Caco-2 (cell line): ENCODE data around the gene ERBB4. TPM values are rescaled to one million over a fixed set of nuclear protein-coding genes. Genes with fewer than 3 reads are reported as not detected.

Experiments
- BruUV-seq: library from RNA; stranded (reverse); fragments of 400-500 nt; replicated peaks from 2 replicates; lab custom pipeline; 2021; lab: Mats Ljungman, UMichigan
- CTCF ChIA-PET: fragments of 300-600 bp; sonication (Branson Sonifier 250); formaldehyde crosslinking; loops from one replicate; lab custom pipeline; 2022; ENCODE audit warnings: antibody characterized with exemption; lab: Charles Lee
- POLR2A ChIA-PET: fragments of 300-600 bp; sonication (Branson Sonifier 250); formaldehyde crosslinking; loops from one replicate; lab custom pipeline; 2022; ENCODE audit warnings: antibody characterized with exemption; lab: Charles Lee
- DNase-seq, 2 experiments: peaks; one replicate each; pipeline versions ENCODE4 v3.0.0 to v3.0.0-alpha.2; 2020 to 2022
- H3K27me3 ChIP-seq: replicated peaks from 2 replicates; pipeline ENCODE4 v1.6.0; 2011; ENCODE audit warnings: low read length; ENCODE audit not compliant: control insufficient read depth, insufficient read depth
- H3K36me3 ChIP-seq: 2 replicates; pipeline ENCODE4 v1.5.1; 2011; ENCODE audit warnings: low read length; ENCODE audit not compliant: control insufficient read depth, insufficient read depth
- H3K4me1 ChIP-seq: fragments of 250-450 bp; sonication (Bioruptor Pico); 2 replicates; pipeline ENCODE4 v1.5.1; 2020; ENCODE audit warnings: mild to moderate bottlenecking
- H3K4me3 ChIP-seq: 2 replicates; pipeline ENCODE4 v1.5.1; 2011; ENCODE audit warnings: low read depth, mild to moderate bottlenecking, control low read depth, low read length
- H3K9me3 ChIP-seq: fragments of 250-450 bp; sonication (Bioruptor Pico); 2 replicates; pipeline ENCODE4 v1.5.1; 2020; ENCODE audit warnings: mild to moderate bottlenecking, moderate library complexity
- H3K27ac Mint-ChIP-seq: one replicate; pipeline ENCODE4 v1.8.0; 2022; ENCODE audit warnings: mixed read lengths; ENCODE audit not compliant: unreplicated experiment
- H3K27me3 Mint-ChIP-seq: one replicate; pipeline ENCODE4 v1.8.0; 2022; ENCODE audit warnings: mixed read lengths; ENCODE audit not compliant: insufficient read depth, unreplicated experiment
- H3K36me3 Mint-ChIP-seq: one replicate; pipeline ENCODE4 v1.8.0; 2022; ENCODE audit warnings: mild to moderate bottlenecking, mixed read lengths; ENCODE audit not compliant: insufficient read depth, unreplicated experiment
- H3K4me1 Mint-ChIP-seq: one replicate; pipeline ENCODE4 v1.8.0; 2022; ENCODE audit warnings: low read depth, mixed read lengths; ENCODE audit not compliant: unreplicated experiment
- H3K4me3 Mint-ChIP-seq: one replicate; pipeline ENCODE4 v1.8.0; 2022; ENCODE audit warnings: mild to moderate bottlenecking, moderate library complexity, mixed read lengths; ENCODE audit not compliant: unreplicated experiment
- H3K9me3 Mint-ChIP-seq: one replicate; pipeline ENCODE4 v1.8.0; 2022; ENCODE audit warnings: mixed read lengths; ENCODE audit not compliant: unreplicated experiment
- intact Hi-C: fragments of 100-400 bp; cut with micrococcal nuclease; formaldehyde crosslinking; loops from one replicate; pipeline ENCODE4 v1.10.0; 2022; ENCODE audit not compliant: unreplicated experiment
- total RNA-seq: library from RNA; stranded (reverse); gene quantifications from 2 replicates; pipeline ENCODE4 v1.2.3, GENCODE V29; 2022
- TF ChIP-seq, protein P1 (sequence below), 2 experiments: fragments of 200-600 bp in 1 of 2; IDR thresholded peaks; 1 replicate in 1 of 2; 2 replicates in 1 of 2; pipeline versions ENCODE4 v1.5.1 to v1.8.0; 2011 to 2022; ENCODE audit warnings: antibody characterized with exemption in 1 of 2, control low read depth in 1 of 2, inconsistent platforms in 1 of 2, low read depth in 1 of 2, low read length in 1 of 2, mild to moderate bottlenecking in 1 of 2, moderate library complexity in 1 of 2; ENCODE audit not compliant: insufficient read depth in 1 of 2, severe bottlenecking in 1 of 2, unreplicated experiment in 1 of 2

ERBB4 gene
- total RNA-seq, 1 experiment from 2014 or later = not detected

DNA sequence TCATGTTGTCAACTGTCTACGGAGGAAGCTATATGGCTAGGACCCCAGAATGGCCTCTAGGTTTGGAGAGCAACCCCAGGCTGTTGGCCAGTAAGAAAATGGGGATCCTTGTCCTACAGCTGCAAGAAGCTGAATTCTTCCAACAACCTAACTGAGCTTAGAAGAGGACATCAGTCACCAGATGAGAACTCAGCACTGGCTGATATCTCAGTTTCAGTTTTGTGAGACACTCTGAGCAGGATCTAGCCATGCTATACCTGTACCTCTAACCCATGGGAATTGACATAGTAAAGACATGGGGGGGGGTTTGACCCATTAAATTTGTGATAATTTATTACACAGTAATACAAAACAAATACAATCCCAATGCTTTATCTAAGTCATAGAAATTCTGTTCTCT is 312.5 kb downstream of the ERBB4 start:
- H3K27me3 Mint-ChIP-seq = peaks cover 3% of the 10 kb centered on the region
- Histone ChIP-seq H3K4me1 (no peaks in the 10 kb centered on the region), H3K9me3 (no peaks in the 10 kb centered on the region), H3K36me3 (no peaks in the 10 kb centered on the region), H3K27me3 (no peaks in the 10 kb centered on the region), H3K4me3 (no peak overlapping the region)
- ChIA-PET POLR2A (no interaction called here), CTCF (no interaction called here)
- H3K27ac Mint-ChIP-seq = no peak overlapping the region
- no peak for DNase-seq
- TF ChIP-seq, protein P1, sequence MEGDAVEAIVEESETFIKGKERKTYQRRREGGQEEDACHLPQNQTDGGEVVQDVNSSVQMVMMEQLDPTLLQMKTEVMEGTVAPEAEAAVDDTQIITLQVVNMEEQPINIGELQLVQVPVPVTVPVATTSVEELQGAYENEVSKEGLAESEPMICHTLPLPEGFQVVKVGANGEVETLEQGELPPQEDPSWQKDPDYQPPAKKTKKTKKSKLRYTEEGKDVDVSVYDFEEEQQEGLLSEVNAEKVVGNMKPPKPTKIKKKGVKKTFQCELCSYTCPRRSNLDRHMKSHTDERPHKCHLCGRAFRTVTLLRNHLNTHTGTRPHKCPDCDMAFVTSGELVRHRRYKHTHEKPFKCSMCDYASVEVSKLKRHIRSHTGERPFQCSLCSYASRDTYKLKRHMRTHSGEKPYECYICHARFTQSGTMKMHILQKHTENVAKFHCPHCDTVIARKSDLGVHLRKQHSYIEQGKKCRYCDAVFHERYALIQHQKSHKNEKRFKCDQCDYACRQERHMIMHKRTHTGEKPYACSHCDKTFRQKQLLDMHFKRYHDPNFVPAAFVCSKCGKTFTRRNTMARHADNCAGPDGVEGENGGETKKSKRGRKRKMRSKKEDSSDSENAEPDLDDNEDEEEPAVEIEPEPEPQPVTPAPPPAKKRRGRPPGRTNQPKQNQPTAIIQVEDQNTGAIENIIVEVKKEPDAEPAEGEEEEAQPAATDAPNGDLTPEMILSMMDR (IDR thresholded peaks at IDR 0.05; ENCODE audit: insufficient read depth in 1 of 2, low read depth in 1 of 2, low read length in 1 of 2, severe bottlenecking in 1 of 2, unreplicated experiment in 1 of 2) = no peak
- intact Hi-C loops = no loop called here
- no peak overlapping the region for H3K4me3 Mint-ChIP-seq
- H3K4me1 Mint-ChIP-seq = no peaks in the 10 kb centered on the region
- no peaks in the 10 kb centered on the region for H3K36me3 Mint-ChIP-seq
- H3K9me3 Mint-ChIP-seq = no peaks in the 10 kb centered on the region
- no TSS peak for BruUV-seq

DNA sequence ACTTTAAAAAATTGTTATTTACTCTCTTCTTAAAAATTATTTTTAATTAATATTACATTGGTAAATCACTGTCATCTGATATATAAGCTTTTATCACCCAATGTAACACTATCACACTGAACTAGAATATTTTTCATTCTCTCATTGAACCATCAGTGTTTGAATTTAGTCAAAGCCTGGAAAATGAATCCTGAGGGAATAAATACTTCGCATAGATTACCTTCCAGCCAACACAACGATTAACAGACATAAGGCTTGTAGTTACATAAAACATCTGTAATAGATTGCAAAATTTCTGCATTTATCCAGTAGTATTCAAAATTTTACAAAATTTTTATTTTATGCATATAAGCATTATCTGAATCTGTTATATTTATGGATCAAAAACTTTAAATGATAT is 314.9 kb downstream of the ERBB4 start:
- H3K36me3 ChIP-seq = no peaks in the 10 kb centered on the region
- H3K27me3 ChIP-seq = no peaks in the 10 kb centered on the region
- Mint-ChIP-seq H3K9me3 (no peaks in the 10 kb centered on the region), H3K4me1 (no peaks in the 10 kb centered on the region), H3K27ac (no peak overlapping the region), H3K27me3 (no peaks in the 10 kb centered on the region), H3K36me3 (no peaks in the 10 kb centered on the region), H3K4me3 (no peak overlapping the region)
- TF ChIP-seq, protein P1 (IDR thresholded peaks at IDR 0.05; ENCODE audit: insufficient read depth in 1 of 2, low read depth in 1 of 2, low read length in 1 of 2, severe bottlenecking in 1 of 2, unreplicated experiment in 1 of 2) = no peak
- BruUV-seq = no TSS peak
- POLR2A ChIA-PET = no interaction called here
- no peak for DNase-seq
- H3K4me1 ChIP-seq = no peaks in the 10 kb centered on the region
- intact Hi-C loops = no loop called here
- CTCF ChIA-PET = no interaction called here
- no peaks in the 10 kb centered on the region for H3K9me3 ChIP-seq
- H3K4me3 ChIP-seq = no peak overlapping the region

DNA sequence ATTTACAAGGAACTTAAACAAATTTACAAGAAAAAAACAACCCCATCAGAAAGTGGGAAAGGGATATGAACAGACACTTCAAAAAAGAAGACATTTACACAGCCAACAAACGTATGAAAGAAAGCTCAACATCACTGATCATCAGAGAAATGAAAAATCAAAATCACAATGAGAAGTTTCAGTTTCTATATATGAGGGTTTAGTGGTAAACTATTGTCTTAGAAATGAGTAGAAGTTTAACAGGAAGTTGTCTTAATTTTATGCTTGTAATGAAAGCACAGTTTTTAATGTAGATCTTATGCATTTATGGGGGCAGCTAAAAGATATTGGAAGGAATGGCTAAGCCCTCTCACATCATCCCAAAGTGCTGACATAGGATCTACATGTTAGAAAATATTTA is 325.4 kb downstream of the ERBB4 start:
- no peak overlapping the region for H3K4me3 Mint-ChIP-seq
- no peak for DNase-seq
- H3K4me1 Mint-ChIP-seq = no peaks in the 10 kb centered on the region
- H3K4me1 ChIP-seq = no peaks in the 10 kb centered on the region
- ChIA-PET CTCF (no interaction called here), POLR2A (no interaction called here)
- H3K27me3 Mint-ChIP-seq = no peaks in the 10 kb centered on the region
- BruUV-seq = no TSS peak
- no peak overlapping the region for H3K4me3 ChIP-seq
- H3K9me3 ChIP-seq = no peaks in the 10 kb centered on the region
- H3K36me3 Mint-ChIP-seq = no peaks in the 10 kb centered on the region
- no peaks in the 10 kb centered on the region for H3K27me3 ChIP-seq
- TF ChIP-seq, protein P1 (IDR thresholded peaks at IDR 0.05; ENCODE audit: insufficient read depth in 1 of 2, low read depth in 1 of 2, low read length in 1 of 2, severe bottlenecking in 1 of 2, unreplicated experiment in 1 of 2) = no peak
- intact Hi-C loops = no loop called here
- H3K36me3 ChIP-seq = no peaks in the 10 kb centered on the region
- H3K27ac Mint-ChIP-seq = no peak overlapping the region
- no peaks in the 10 kb centered on the region for H3K9me3 Mint-ChIP-seq
